Left ventricle myocardium inferior (tissue), 1 donor: ENCODE results near the gene HELB. TPM values are rescaled to one million over a fixed set of nuclear protein-coding genes. Genes with fewer than 3 reads are reported as not detected.

Source experiments
- DNase-seq: peaks from one replicate; pipeline ENCODE4 v3.0.0-alpha.2; 2020
- H3K27ac ChIP-seq: fragments of 200-600 bp; replicated peaks from 2 replicates; pipeline ENCODE4 v1.8.0; 2021
- H3K27me3 ChIP-seq: fragments of 200-600 bp; 2 replicates; pipeline ENCODE4 v1.8.0; 2021; ENCODE audit warnings: low read depth
- H3K36me3 ChIP-seq: fragments of 200-600 bp; 2 replicates; pipeline ENCODE4 v1.8.0; 2021
- H3K4me1 ChIP-seq: fragments of 200-600 bp; 2 replicates; pipeline ENCODE4 v1.8.0; 2021
- H3K4me3 ChIP-seq: fragments of 200-600 bp; 2 replicates; pipeline ENCODE4 v1.8.0; 2021; ENCODE audit warnings: mild to moderate bottlenecking, moderate library complexity
- H3K9me3 ChIP-seq: fragments of 200-600 bp; replicated peaks from 2 replicates; pipeline ENCODE4 v1.8.0; 2021
- intact Hi-C: fragments of 100-400 bp; cut with micrococcal nuclease; formaldehyde crosslinking; loops from one replicate; pipeline ENCODE4 v1.11.0; 2022
- total RNA-seq: library from RNA; stranded (reverse); fragmentation: NEBNext Ultra II Directional; extraction: Animal tissue kit (Norgen Biotek cat#: 25700); gene quantifications from one replicate; pipeline ENCODE4 v1.2.1, GENCODE V29; 2021
- TF ChIP-seq, protein P1 (sequence below): fragments of 200-600 bp; IDR thresholded peaks from 2 replicates; pipeline ENCODE4 v1.8.0; 2021; ENCODE audit warnings: antibody characterized with exemption, mild to moderate bottlenecking, borderline replicate concordance
- donor health status: DM: no; HTN: yes; CAD: no; lungs with severe emphysema.

The HELB gene
- total RNA-seq, 1 donor from 2014 or later = 1.3 TPM

DNA sequence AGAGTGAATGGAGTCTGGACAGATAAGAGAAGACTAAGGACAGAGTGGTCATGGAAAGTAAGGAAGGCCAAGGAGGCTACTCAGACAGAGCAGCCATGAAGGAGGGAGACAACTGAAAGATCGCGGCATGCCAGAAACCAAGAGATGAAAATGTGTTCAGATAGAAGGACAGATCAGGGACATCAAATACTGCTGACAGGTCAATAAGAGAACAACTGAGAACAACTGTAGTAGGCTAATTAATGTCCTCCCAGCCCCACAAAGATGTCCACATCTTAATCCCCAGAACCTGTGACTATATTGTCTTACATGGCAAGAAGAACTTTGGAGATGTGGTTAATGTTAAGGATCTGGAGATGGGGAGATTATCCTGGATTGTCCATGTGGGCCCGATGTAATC is 15.0 kb upstream of the HELB start:
- no peaks in the 10 kb centered on the region for H3K27me3 ChIP-seq
- TF ChIP-seq, protein P1, sequence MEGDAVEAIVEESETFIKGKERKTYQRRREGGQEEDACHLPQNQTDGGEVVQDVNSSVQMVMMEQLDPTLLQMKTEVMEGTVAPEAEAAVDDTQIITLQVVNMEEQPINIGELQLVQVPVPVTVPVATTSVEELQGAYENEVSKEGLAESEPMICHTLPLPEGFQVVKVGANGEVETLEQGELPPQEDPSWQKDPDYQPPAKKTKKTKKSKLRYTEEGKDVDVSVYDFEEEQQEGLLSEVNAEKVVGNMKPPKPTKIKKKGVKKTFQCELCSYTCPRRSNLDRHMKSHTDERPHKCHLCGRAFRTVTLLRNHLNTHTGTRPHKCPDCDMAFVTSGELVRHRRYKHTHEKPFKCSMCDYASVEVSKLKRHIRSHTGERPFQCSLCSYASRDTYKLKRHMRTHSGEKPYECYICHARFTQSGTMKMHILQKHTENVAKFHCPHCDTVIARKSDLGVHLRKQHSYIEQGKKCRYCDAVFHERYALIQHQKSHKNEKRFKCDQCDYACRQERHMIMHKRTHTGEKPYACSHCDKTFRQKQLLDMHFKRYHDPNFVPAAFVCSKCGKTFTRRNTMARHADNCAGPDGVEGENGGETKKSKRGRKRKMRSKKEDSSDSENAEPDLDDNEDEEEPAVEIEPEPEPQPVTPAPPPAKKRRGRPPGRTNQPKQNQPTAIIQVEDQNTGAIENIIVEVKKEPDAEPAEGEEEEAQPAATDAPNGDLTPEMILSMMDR = no peak
- intact Hi-C loops = no loop called here
- DNase-seq = no peak
- no peaks in the 10 kb centered on the region for H3K9me3 ChIP-seq
- no peaks in the 10 kb centered on the region for H3K4me1 ChIP-seq
- no peak overlapping the region for H3K27ac ChIP-seq
- H3K36me3 ChIP-seq = no peaks in the 10 kb centered on the region
- no peak overlapping the region for H3K4me3 ChIP-seq

GRCh38 chr12:66288121-66288520 is 14.2 kb upstream of the HELB start:
- H3K4me3 ChIP-seq = no peak overlapping the region
- no peaks in the 10 kb centered on the region for H3K36me3 ChIP-seq
- H3K27me3 ChIP-seq = peaks cover 7% of the 10 kb centered on the region
- no peaks in the 10 kb centered on the region for H3K4me1 ChIP-seq
- H3K9me3 ChIP-seq = no peaks in the 10 kb centered on the region
- DNase-seq = no peak
- intact Hi-C loops = no loop called here
- TF ChIP-seq, protein P1 = no peak
- H3K27ac ChIP-seq = no peak overlapping the region

DNA sequence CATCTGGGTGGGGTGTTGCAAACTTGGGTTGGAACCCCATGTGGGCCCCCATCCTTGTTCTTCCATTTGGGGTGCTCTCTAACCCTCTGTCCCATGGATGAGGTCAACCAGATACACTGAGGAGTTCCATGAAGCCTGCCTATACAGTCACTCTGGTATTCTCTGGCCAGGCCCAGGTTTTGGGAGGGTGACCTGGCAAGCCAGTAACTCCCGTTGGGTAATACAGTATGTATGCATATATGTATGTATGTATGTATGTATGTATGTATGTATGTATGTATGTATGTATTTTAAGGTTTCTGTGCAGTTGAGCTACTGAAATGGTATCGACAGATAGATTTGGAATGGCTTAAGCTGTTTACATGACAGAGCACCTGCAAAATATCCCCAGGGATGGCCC is 12.8 kb upstream of the HELB start:
- intact Hi-C loops = no loop called here
- TF ChIP-seq, protein P1 = no peak
- peaks cover 7% of the 10 kb centered on the region for H3K27me3 ChIP-seq
- no peaks in the 10 kb centered on the region for H3K36me3 ChIP-seq
- no peak overlapping the region for H3K27ac ChIP-seq
- H3K9me3 ChIP-seq = no peaks in the 10 kb centered on the region
- no peak for DNase-seq
- H3K4me1 ChIP-seq = no peaks in the 10 kb centered on the region
- no peak overlapping the region for H3K4me3 ChIP-seq

DNA sequence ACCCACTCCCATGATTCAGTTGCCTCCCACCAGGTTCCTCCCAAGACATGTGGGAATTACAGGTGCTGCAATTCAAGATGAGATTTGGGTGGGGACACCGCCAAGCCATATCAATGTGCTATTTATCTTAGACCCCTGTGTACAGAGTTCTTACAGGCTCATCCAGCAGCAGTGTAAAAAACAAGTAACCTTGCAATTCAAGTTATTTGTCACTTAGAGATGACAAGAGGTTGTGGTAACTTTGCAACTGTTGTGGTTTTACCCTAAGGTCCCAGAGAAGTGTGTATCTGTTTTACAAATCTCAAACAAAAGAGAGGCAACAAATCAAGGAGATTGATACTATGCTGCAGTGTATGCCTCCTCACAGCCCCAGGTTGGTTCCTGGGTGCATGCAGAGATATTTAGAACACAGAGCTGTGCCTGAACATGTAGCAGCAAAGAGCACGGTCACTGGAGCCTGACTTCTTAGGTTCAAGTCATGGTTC is 11.5 kb upstream of the HELB start:
- peaks cover 15% of the 10 kb centered on the region for H3K27me3 ChIP-seq
- DNase-seq = no peak
- intact Hi-C loops = no loop called here
- H3K27ac ChIP-seq = no peak overlapping the region
- H3K4me3 ChIP-seq = no peak overlapping the region
- no peaks in the 10 kb centered on the region for H3K36me3 ChIP-seq
- TF ChIP-seq, protein P1 = no peak
- no peaks in the 10 kb centered on the region for H3K9me3 ChIP-seq
- H3K4me1 ChIP-seq = no peaks in the 10 kb centered on the region

DNA sequence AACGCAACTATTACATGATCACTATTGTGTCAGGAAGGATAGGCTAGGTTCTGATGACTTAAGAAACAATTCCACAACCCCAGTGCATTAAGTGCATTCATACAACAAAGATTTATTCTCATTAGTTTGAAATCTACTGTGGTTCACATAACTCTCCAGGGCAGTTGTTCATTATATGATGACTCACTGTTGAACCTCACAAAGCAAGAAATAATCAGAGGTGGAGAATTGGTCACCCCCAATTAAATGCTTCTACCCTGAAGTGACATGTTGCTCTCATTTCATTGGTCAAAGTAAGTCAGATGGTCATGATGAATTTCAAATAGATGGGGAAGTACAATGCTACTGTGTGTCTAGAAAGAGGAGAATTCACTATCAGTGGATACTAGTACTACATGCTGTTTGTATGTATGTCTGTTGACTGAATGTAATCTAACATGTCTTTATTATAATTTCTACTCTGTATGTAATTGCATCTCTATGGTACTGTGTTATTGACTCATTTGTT is 6.1 kb upstream of the HELB start:
- Histone ChIP-seq H3K36me3 (no peaks in the 10 kb centered on the region), H3K4me1 (peaks cover 3% of the 10 kb centered on the region), H3K4me3 (no peak overlapping the region), H3K27ac (no peak overlapping the region), H3K27me3 (peaks cover 16% of the 10 kb centered on the region), H3K9me3 (no peaks in the 10 kb centered on the region)
- intact Hi-C loops = no loop called here
- no peak for DNase-seq
- TF ChIP-seq, protein P1 = no peak
